ENCODE measurements around the gene SLC35F1. TPM values are rescaled to one million over a fixed set of nuclear protein-coding genes. Genes with fewer than 3 reads are reported as not detected.

SLC35F1 gene
- total RNA-seq: 0.33 TPM in 1 of 2 replicates, not detected in the other

DNA sequence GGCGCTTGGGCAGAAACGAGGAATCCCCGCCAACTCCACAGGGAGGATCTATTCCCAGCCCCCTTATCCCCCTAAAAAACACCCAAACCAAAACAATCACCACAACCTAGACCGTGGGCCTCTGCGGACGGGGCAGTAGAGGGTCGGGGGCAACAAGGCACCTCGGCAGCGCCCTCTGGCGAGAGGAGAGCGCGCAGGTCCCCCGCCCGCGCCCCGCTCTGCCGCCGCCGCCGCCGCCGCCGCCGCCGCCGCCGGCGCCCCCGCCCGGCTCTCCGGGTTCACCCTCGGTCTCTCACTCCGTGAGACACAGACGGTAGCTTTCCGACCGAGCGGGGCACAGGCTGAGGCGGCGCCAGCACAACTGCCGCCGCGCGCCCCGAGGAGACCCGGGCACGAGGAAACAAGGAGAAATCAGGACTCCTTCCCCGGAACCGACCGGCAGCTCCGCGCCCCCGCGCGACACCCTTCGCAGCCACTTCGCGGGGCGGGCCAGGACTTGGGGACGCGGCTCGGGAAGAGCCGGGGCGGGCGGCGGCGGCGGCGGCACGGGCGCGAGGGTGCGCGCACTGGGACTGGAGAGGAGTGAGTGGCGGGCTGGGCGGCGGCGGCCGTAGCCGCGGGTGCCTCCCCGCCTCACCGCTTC lies at the start of gene SLC35F1:
Gene SLC35F1 (plus strand): TSS at position 307 of the 643 bp plus-strand sequence.

Other genes with a start within 250 kb of the SLC35F1 start
- 14.2 and 18.4 TPM in 2 replicates for gene NUS1, start 231.8 kb upstream of the SLC35F1 start, total RNA-seq

Data from mesangial cell (primary cell).